Liver (tissue), 9 donors: Measurements from ENCODE around the gene OR1S2. TPM values are rescaled to one million over a fixed set of nuclear protein-coding genes. Genes with fewer than 3 reads are reported as not detected.

Experiments
- DNase-seq: peaks from one replicate; pipeline ENCODE4 v3.0.0-alpha.2; 2017; ENCODE audit warnings: low spot score
- H3K27ac ChIP-seq, 2 donors: one replicate each; pipeline ENCODE4 v1.7.0; 2013; ENCODE audit warnings: inconsistent platforms in 2 of 2, low read length in 2 of 2, control low read depth in 1 of 2, low read depth in 1 of 2, mild to moderate bottlenecking in 1 of 2
- H3K27me3 ChIP-seq, 4 donors: one replicate each; pipeline versions ENCODE4 v1.6.1 to v1.7.0; 2013; ENCODE audit warnings: low read length in 3 of 4, inconsistent platforms in 1 of 4, mild to moderate bottlenecking in 1 of 4, moderate library complexity in 1 of 4; ENCODE audit not compliant: control insufficient read depth in 4 of 4, insufficient read depth in 4 of 4
- H3K36me3 ChIP-seq, 4 donors: one replicate each; pipeline versions ENCODE4 v1.6.1 to v1.7.0; 2013; ENCODE audit warnings: low read length in 3 of 4, mild to moderate bottlenecking in 3 of 4, low read depth in 1 of 4, moderate library complexity in 1 of 4; ENCODE audit not compliant: control insufficient read depth in 4 of 4, insufficient read depth in 3 of 4
- H3K4me1 ChIP-seq, 4 donors: one replicate each; pipeline versions ENCODE4 v1.6.1 to v1.7.0; 2013; ENCODE audit warnings: low read length in 3 of 4, mild to moderate bottlenecking in 3 of 4, moderate library complexity in 1 of 4; ENCODE audit not compliant: control insufficient read depth in 4 of 4, insufficient read depth in 4 of 4
- H3K4me3 ChIP-seq, 3 donors: one replicate each; pipeline versions ENCODE4 v1.6.1 to v1.7.0; 2013; ENCODE audit warnings: low read length in 3 of 3, control low read depth in 1 of 3, low read depth in 1 of 3, mild to moderate bottlenecking in 1 of 3
- H3K9ac ChIP-seq, 2 donors: one replicate each; pipeline ENCODE4 v1.7.0; 2013; ENCODE audit warnings: low read length in 2 of 2, mild to moderate bottlenecking in 2 of 2, moderate library complexity in 2 of 2, control low read depth in 1 of 2, low read depth in 1 of 2
- H3K9me3 ChIP-seq, 4 donors: one replicate each; pipeline versions ENCODE4 v1.6.1 to v1.7.0; 2013; ENCODE audit warnings: low read length in 3 of 4; ENCODE audit not compliant: control insufficient read depth in 4 of 4
- EGR1 ChIP-seq, 2 donors: IDR thresholded peaks; 2 replicates each; pipeline ENCODE4 v1.6.1; 2016 to 2018; ENCODE audit warnings: antibody characterized with exemption in 2 of 2, low read depth in 2 of 2
- FOXA1 ChIP-seq: IDR thresholded peaks from 2 replicates; pipeline ENCODE4 v1.6.1; 2016; ENCODE audit warnings: antibody characterized with exemption
- JUND ChIP-seq, 2 donors: IDR thresholded peaks; 2 replicates each; pipeline ENCODE4 v1.6.1; 2016; ENCODE audit warnings: antibody characterized with exemption in 2 of 2
- NR2F2 ChIP-seq: IDR thresholded peaks from 2 replicates; pipeline ENCODE4 v1.6.1; 2016; ENCODE audit warnings: antibody characterized with exemption
- RXRA ChIP-seq, 2 donors: IDR thresholded peaks; 2 replicates each; pipeline ENCODE4 v1.6.1; 2017 to 2018; ENCODE audit warnings: antibody characterized with exemption in 2 of 2, mild to moderate bottlenecking in 1 of 2
- SP1 ChIP-seq: IDR thresholded peaks from 2 replicates; pipeline ENCODE4 v1.6.1; 2018; ENCODE audit warnings: antibody characterized with exemption, mild to moderate bottlenecking
- TAF1 ChIP-seq: conservative IDR thresholded peaks from 2 replicates; pipeline ENCODE4 v1.6.1; 2016; ENCODE audit warnings: antibody characterized with exemption, mild to moderate bottlenecking
- YY1 ChIP-seq: IDR thresholded peaks from 2 replicates; pipeline ENCODE4 v1.6.1; 2016; ENCODE audit warnings: antibody characterized with exemption, mild to moderate bottlenecking
- WGBS: extraction: QIAGEN DNeasy Blood & Tissue Kit; methylation state at CpG from one replicate; pipeline ENCODE4 v1.1.7; 2013; 5-methylcytosine and 5-hydroxymethylcytosine counted together
- polyA plus RNA-seq, 2 donors: library from polyadenylated mRNA; stranded (reverse) in 1 of 2; unstranded in 1 of 2; fragments of 200-250 nt in 1 of 2; fragments of >200 nt in 1 of 2; fragmentation: Nextera tagmentation in 1 of 2; extraction: Ambion mirVana in 1 of 2; gene quantifications; one replicate each; pipeline versions ENCODE4 v1.2.1 to v1.2.3, GENCODE V29; 2013 to 2015
- total RNA-seq, 2 donors: library from RNA; depleted of rRNA; stranded (reverse); fragments of >200 nt; gene quantifications; one replicate each; pipeline ENCODE4 v1.2.3, GENCODE V29; 2014
- TF ChIP-seq, protein P1 (sequence below): IDR thresholded peaks from 2 replicates; pipeline ENCODE4 v1.6.1; 2016; ENCODE audit warnings: antibody characterized with exemption
- TF ChIP-seq, protein P2 (sequence below): IDR thresholded peaks from 2 replicates; pipeline ENCODE4 v1.6.1; 2016; ENCODE audit warnings: antibody characterized with exemption
- TF ChIP-seq, protein P3 (sequence below): fragments of 150-350 bp; IDR thresholded peaks from 2 replicates; pipeline ENCODE4 v1.5.1; 2017; ENCODE audit warnings: improper control_type of control experiment, low read depth, low read length; ENCODE audit not compliant: missing input control
- donor health status: healthy.
- donor health status: healthy.
- donor health status: healthy.
- donor health status: healthy.
- donor health status: healthy.

Gene OR1S2
- total and polyA plus RNA-seq, 4 donors, result not detected

DNA sequence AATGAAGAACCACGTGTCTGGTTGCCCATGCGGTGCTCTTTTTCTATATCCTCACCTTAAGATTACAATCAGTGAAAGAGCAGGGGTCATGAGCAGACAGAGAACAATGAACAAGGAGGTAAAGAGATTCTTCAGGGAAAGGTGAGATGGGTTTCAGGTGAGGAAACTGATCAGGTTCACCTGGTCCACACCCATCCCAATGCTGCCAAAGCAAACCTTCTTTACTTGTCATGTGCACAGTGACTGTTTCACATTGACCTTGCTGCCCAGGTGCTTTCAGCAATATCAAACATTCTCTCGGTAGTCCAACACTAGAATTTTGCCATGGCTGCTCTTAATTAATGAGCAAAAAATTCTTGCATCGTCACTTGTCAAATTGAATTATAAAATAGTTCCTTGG is 39.6 kb downstream of the OR1S2 start:
- H3K9ac ChIP-seq, result no peak overlapping the region
- peaks cover 0 to 6% (median 2%) of the 10 kb centered on the region in 4 donors for H3K27me3 ChIP-seq
- TF ChIP-seq, protein P1, sequence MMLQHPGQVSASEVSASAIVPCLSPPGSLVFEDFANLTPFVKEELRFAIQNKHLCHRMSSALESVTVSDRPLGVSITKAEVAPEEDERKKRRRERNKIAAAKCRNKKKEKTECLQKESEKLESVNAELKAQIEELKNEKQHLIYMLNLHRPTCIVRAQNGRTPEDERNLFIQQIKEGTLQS, result no peak
- TF ChIP-seq TAF1, result no peak
- no peak for TF ChIP-seq EGR1 (IDR thresholded peaks at IDR 0.05; ENCODE audit: low read depth in 2 of 2)
- no peak for TF ChIP-seq SP1
- TF ChIP-seq, protein P2, sequence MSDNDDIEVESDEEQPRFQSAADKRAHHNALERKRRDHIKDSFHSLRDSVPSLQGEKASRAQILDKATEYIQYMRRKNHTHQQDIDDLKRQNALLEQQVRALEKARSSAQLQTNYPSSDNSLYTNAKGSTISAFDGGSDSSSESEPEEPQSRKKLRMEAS, result no peak
- TF ChIP-seq, protein P3, sequence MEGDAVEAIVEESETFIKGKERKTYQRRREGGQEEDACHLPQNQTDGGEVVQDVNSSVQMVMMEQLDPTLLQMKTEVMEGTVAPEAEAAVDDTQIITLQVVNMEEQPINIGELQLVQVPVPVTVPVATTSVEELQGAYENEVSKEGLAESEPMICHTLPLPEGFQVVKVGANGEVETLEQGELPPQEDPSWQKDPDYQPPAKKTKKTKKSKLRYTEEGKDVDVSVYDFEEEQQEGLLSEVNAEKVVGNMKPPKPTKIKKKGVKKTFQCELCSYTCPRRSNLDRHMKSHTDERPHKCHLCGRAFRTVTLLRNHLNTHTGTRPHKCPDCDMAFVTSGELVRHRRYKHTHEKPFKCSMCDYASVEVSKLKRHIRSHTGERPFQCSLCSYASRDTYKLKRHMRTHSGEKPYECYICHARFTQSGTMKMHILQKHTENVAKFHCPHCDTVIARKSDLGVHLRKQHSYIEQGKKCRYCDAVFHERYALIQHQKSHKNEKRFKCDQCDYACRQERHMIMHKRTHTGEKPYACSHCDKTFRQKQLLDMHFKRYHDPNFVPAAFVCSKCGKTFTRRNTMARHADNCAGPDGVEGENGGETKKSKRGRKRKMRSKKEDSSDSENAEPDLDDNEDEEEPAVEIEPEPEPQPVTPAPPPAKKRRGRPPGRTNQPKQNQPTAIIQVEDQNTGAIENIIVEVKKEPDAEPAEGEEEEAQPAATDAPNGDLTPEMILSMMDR, result no peak
- TF ChIP-seq YY1, result no peak
- no peak for TF ChIP-seq FOXA1
- TF ChIP-seq NR2F2, result no peak
- TF ChIP-seq JUND (IDR thresholded peaks at IDR 0.05), result no peak
- no peak for TF ChIP-seq RXRA (IDR thresholded peaks at IDR 0.05)
- H3K9me3 ChIP-seq, result peaks cover 0 to 3% (median under 1%) of the 10 kb centered on the region in 4 donors
- no peak overlapping the region for H3K27ac ChIP-seq
- 66% methylated on average over 4 of the region's 4 CpGs for WGBS
- H3K4me1 ChIP-seq, result no peaks in the 10 kb centered on the region
- H3K36me3 ChIP-seq, result no peaks in the 10 kb centered on the region
- H3K4me3 ChIP-seq, result no peak overlapping the region
- no peak for DNase-seq

Other genes starting within 250 kb of the OR1S2 start
- not detected for gene OR9Q1, start 180.3 kb downstream of the OR1S2 start, total RNA-seq
- not detected for gene OR9Q1, start 180.3 kb downstream of the OR1S2 start, polyA plus RNA-seq
- not detected for gene OR6Q1, start 173.2 kb downstream of the OR1S2 start, total RNA-seq
- gene OR6Q1, start 173.2 kb downstream of the OR1S2 start, polyA plus RNA-seq, result not detected
- gene OR9I1, start 78.6 kb downstream of the OR1S2 start, total RNA-seq, result not detected
- not detected for gene OR9I1, start 78.6 kb downstream of the OR1S2 start, polyA plus RNA-seq
- not detected for gene OR9Q2, start 15.1 kb downstream of the OR1S2 start, total RNA-seq
- gene OR9Q2, start 15.1 kb downstream of the OR1S2 start, polyA plus RNA-seq, result not detected
- not detected for gene OR1S1, start 8.6 kb upstream of the OR1S2 start, total RNA-seq
- not detected for gene OR1S1, start 8.6 kb upstream of the OR1S2 start, polyA plus RNA-seq
- gene OR10Q1, start 24.8 kb upstream of the OR1S2 start, total RNA-seq, result not detected
- gene OR10Q1, start 24.8 kb upstream of the OR1S2 start, polyA plus RNA-seq, result not detected
- not detected for gene OR10W1, start 64.1 kb upstream of the OR1S2 start, total RNA-seq
- gene OR10W1, start 64.1 kb upstream of the OR1S2 start, polyA plus RNA-seq, result not detected
- gene OR5B17, start 154.9 kb upstream of the OR1S2 start, total RNA-seq, result not detected
- gene OR5B17, start 154.9 kb upstream of the OR1S2 start, polyA plus RNA-seq, result not detected
- not detected for gene OR5B3, start 202.7 kb upstream of the OR1S2 start, total RNA-seq
- not detected for gene OR5B3, start 202.7 kb upstream of the OR1S2 start, polyA plus RNA-seq
- gene OR5B2, start 224.0 kb upstream of the OR1S2 start, total RNA-seq, result not detected
- gene OR5B2, start 224.0 kb upstream of the OR1S2 start, polyA plus RNA-seq, result not detected
- not detected for gene OR5B12, start 238.1 kb upstream of the OR1S2 start, total RNA-seq
- gene OR5B12, start 238.1 kb upstream of the OR1S2 start, polyA plus RNA-seq, result not detected